Hepatocyte (in vitro differentiated cells): ENCODE results near the gene TIAM1. TPM values are rescaled to one million over a fixed set of nuclear protein-coding genes. Genes with fewer than 3 reads are reported as not detected.

ENCODE experiments used
- DNase-seq: peaks from one replicate; pipeline ENCODE4 v3.0.0-alpha.2; 2016; ENCODE audit warnings: low spot score
- H2AFZ ChIP-seq: fragments of 200-600 bp; sonication (generic); 2 replicates; pipeline ENCODE4 v1.6.0; 2016; ENCODE audit warnings: antibody characterized with exemption, mild to moderate bottlenecking
- H3K27ac ChIP-seq: fragments of 200-600 bp; sonication (generic); 2 replicates; pipeline ENCODE4 v1.5.1; 2016; ENCODE audit warnings: mild to moderate bottlenecking
- H3K27me3 ChIP-seq: fragments of 200-600 bp; sonication (generic); 2 replicates; pipeline ENCODE4 v1.6.1; 2016
- H3K36me3 ChIP-seq: fragments of 200-600 bp; sonication (generic); replicated peaks from 2 replicates; pipeline ENCODE4 v1.5.1; 2016; ENCODE audit warnings: low read depth; ENCODE audit not compliant: insufficient read depth
- H3K4me1 ChIP-seq: fragments of 200-600 bp; sonication (generic); 2 replicates; pipeline ENCODE4 v1.5.1; 2016; ENCODE audit warnings: mild to moderate bottlenecking, moderate library complexity; ENCODE audit not compliant: insufficient read depth
- H3K4me2 ChIP-seq: fragments of 200-600 bp; sonication (generic); 2 replicates; pipeline ENCODE4 v1.6.0; 2016
- H3K4me3 ChIP-seq: fragments of 200-600 bp; sonication (generic); 2 replicates; pipeline ENCODE4 v1.5.1; 2016; ENCODE audit warnings: mild to moderate bottlenecking
- H3K79me2 ChIP-seq: fragments of 200-600 bp; sonication (generic); 2 replicates; pipeline ENCODE4 v1.6.0; 2017; ENCODE audit warnings: mild to moderate bottlenecking
- H3K9me2 ChIP-seq: fragments of 200-600 bp; sonication (generic); replicated peaks from 2 replicates; pipeline ENCODE4 v1.6.0; 2017; ENCODE audit warnings: mild to moderate bottlenecking; ENCODE audit not compliant: insufficient read depth
- H3K9me3 ChIP-seq: fragments of 200-600 bp; sonication (generic); 2 replicates; pipeline ENCODE4 v1.5.1; 2016; ENCODE audit warnings: low read depth, mild to moderate bottlenecking
- H4K20me1 ChIP-seq: fragments of 200-600 bp; sonication (generic); 2 replicates; pipeline ENCODE4 v1.6.0; 2016; ENCODE audit warnings: mild to moderate bottlenecking; ENCODE audit not compliant: insufficient read depth, poor library complexity, severe bottlenecking
- EZH2 ChIP-seq: fragments of 200-600 bp; sonication (generic); IDR thresholded peaks from 2 replicates; pipeline ENCODE4 v1.6.1; 2016; ENCODE audit warnings: antibody characterized with exemption, mild to moderate bottlenecking, borderline replicate concordance
- EZH2phosphoT487 ChIP-seq: fragments of 200-600 bp; sonication (generic); IDR thresholded peaks from one replicate; pipeline ENCODE4 v1.6.1; 2018; ENCODE audit warnings: antibody characterized with exemption, mild to moderate bottlenecking, low read depth, moderate library complexity; ENCODE audit not compliant: unreplicated experiment, severe bottlenecking
- WGBS: methylation state at CpG from one replicate; pipeline ENCODE4 v1.1.6; 2016; ENCODE audit warnings: low lambda C conversion rate; ENCODE audit errors: missing lambda C conversion rate; 5-methylcytosine and 5-hydroxymethylcytosine counted together
- polyA plus RNA-seq: library from polyadenylated mRNA; unstranded; fragments of >200 nt; fragmentation: Nextera tagmentation; extraction: Ambion mirVana; gene quantifications from 2 replicates; pipeline ENCODE4 v1.2.1, GENCODE V29; 2016
- total RNA-seq: library from RNA; depleted of rRNA; stranded (reverse); fragments of >200 nt; gene quantifications from 2 replicates; pipeline ENCODE4 v1.2.3, GENCODE V29; 2014
- TF ChIP-seq, protein P1 (sequence below): fragments of 200-600 bp; sonication (generic); IDR thresholded peaks from 2 replicates; pipeline ENCODE4 v1.5.1; 2016; ENCODE audit warnings: antibody characterized with exemption, mild to moderate bottlenecking; ENCODE audit not compliant: poor library complexity

TIAM1 gene
- total and polyA plus RNA-seq, 2 experiments from 2014 or later, result 8.8 TPM

DNA sequence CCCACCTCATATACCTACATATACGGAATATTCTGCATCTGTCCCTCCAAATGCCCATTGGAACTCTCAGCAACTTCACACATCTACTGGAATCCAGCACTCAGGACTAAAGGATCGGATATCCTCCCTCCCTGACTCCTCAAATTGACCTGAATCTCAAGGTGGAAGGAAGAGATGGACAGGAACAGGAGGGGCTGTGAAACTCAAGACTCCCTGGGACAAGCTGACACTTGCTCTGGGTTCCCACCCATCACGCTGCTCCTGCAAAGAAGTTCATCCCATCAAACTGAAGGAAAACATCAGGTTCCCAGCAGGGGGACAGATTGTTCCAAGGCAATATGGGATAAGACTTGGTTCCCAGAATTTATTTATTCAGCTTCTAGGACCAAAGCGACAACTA lies 30.3 kb upstream of the TIAM1 start:
- Histone ChIP-seq H3K9me2 (no peaks in the 10 kb centered on the region), H3K4me1 (peaks cover 13% of the 10 kb centered on the region), H3K4me3 (no peak overlapping the region), H3K36me3 (no peaks in the 10 kb centered on the region), H3K27me3 (no peaks in the 10 kb centered on the region), H3K27ac (no peak overlapping the region), H3K9me3 (no peaks in the 10 kb centered on the region), H3K4me2 (no peak overlapping the region), H3K79me2 (no peaks in the 10 kb centered on the region), H4K20me1 (no peaks in the 10 kb centered on the region), H2AFZ (no peak overlapping the region)
- 84% methylated on average over 4 of the region's 4 CpGs for WGBS
- DNase-seq, result no peak
- TF ChIP-seq, protein P1, sequence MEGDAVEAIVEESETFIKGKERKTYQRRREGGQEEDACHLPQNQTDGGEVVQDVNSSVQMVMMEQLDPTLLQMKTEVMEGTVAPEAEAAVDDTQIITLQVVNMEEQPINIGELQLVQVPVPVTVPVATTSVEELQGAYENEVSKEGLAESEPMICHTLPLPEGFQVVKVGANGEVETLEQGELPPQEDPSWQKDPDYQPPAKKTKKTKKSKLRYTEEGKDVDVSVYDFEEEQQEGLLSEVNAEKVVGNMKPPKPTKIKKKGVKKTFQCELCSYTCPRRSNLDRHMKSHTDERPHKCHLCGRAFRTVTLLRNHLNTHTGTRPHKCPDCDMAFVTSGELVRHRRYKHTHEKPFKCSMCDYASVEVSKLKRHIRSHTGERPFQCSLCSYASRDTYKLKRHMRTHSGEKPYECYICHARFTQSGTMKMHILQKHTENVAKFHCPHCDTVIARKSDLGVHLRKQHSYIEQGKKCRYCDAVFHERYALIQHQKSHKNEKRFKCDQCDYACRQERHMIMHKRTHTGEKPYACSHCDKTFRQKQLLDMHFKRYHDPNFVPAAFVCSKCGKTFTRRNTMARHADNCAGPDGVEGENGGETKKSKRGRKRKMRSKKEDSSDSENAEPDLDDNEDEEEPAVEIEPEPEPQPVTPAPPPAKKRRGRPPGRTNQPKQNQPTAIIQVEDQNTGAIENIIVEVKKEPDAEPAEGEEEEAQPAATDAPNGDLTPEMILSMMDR, result no peak
- no peak for TF ChIP-seq EZH2phosphoT487
- no peak for TF ChIP-seq EZH2

- Histone ChIP-seq H3K27ac (no peak overlapping the region), H3K9me3 (no peaks in the 10 kb centered on the region), H3K79me2 (no peaks in the 10 kb centered on the region), H3K4me3 (no peak overlapping the region), H2AFZ (no peak overlapping the region), H3K36me3 (no peaks in the 10 kb centered on the region), H3K27me3 (no peaks in the 10 kb centered on the region), H3K9me2 (no peaks in the 10 kb centered on the region), H3K4me2 (no peak overlapping the region), H4K20me1 (no peaks in the 10 kb centered on the region), H3K4me1 (peaks cover 13% of the 10 kb centered on the region)
- 94% methylated on average over 3 of the region's 3 CpGs for WGBS
- no peak for DNase-seq
- TF ChIP-seq EZH2phosphoT487, result no peak
- TF ChIP-seq, protein P1, result no peak
- TF ChIP-seq EZH2, result no peak
Observed at GRCh38 chr21:31372471-31372765, 28.4 kb upstream of the TIAM1 start.

- Histone ChIP-seq H3K4me2 (peak overlapping the region; percentile 49), H3K27me3 (no peaks in the 10 kb centered on the region), H2AFZ (no peak overlapping the region), H3K4me3 (no peak overlapping the region), H3K4me1 (peaks cover 13% of the 10 kb centered on the region), H3K79me2 (no peaks in the 10 kb centered on the region), H3K27ac (peak overlapping the region; percentile 85), H3K9me3 (no peaks in the 10 kb centered on the region), H3K9me2 (no peaks in the 10 kb centered on the region), H3K36me3 (no peaks in the 10 kb centered on the region), H4K20me1 (no peaks in the 10 kb centered on the region)
- 93% methylated on average over 6 of the region's 6 CpGs for WGBS
- DNase-seq, result no peak
- TF ChIP-seq EZH2 (no peak), EZH2phosphoT487 (no peak)
- TF ChIP-seq, protein P1, result no peak
Observed at GRCh38 chr21:31371715-31372470, 27.8 kb upstream of the TIAM1 start.
